Neuronal stem cell (in vitro differentiated cells): ENCODE results near the gene WNT16.
"Not testable (repeated sequence)": the region's sequence is repeated elsewhere in the genome, so short reads cannot be mapped to it uniquely, and the experiment has no call there.

ENCODE experiments used
- DNase-seq: peaks from one replicate; pipeline ENCODE4 v3.0.0-alpha.2; 2013; ENCODE audit warnings: low spot score
- H2AFZ ChIP-seq: one replicate; pipeline ENCODE4 v1.6.1; 2013; ENCODE audit warnings: mild to moderate bottlenecking, low read length, inconsistent platforms
- H2AK5ac ChIP-seq: 2 replicates; pipeline ENCODE4 v1.6.1; 2013; ENCODE audit warnings: low read depth, mild to moderate bottlenecking, inconsistent platforms, low read length, moderate library complexity, mixed read lengths
- H2BK120ac ChIP-seq: 2 replicates; pipeline ENCODE4 v1.6.1; 2013; ENCODE audit warnings: low read depth, mild to moderate bottlenecking, inconsistent platforms, low read length, moderate library complexity, mixed read lengths
- H2BK12ac ChIP-seq: one replicate; pipeline ENCODE4 v1.6.1; 2013; ENCODE audit warnings: low read length, inconsistent platforms
- H2BK15ac ChIP-seq: 2 replicates; pipeline ENCODE4 v1.6.1; 2013; ENCODE audit warnings: mild to moderate bottlenecking, low read length, inconsistent platforms, mixed read lengths
- H2BK5ac ChIP-seq: one replicate; pipeline ENCODE4 v1.6.1; 2013; ENCODE audit warnings: inconsistent platforms, mild to moderate bottlenecking, low read length, moderate library complexity
- H3K14ac ChIP-seq: one replicate; pipeline ENCODE4 v1.6.1; 2013; ENCODE audit warnings: low read length, inconsistent platforms
- H3K18ac ChIP-seq: 2 replicates; pipeline ENCODE4 v1.6.1; 2013; ENCODE audit warnings: low read length, inconsistent platforms
- H3K23ac ChIP-seq: 2 replicates; pipeline ENCODE4 v1.6.1; 2013; ENCODE audit warnings: low read depth, mild to moderate bottlenecking, mixed read lengths, low read length, inconsistent platforms; ENCODE audit not compliant: poor library complexity
- H3K27ac ChIP-seq: replicated peaks from 3 replicates; pipeline ENCODE4 v1.5.1; 2013; ENCODE audit warnings: low read length, inconsistent platforms
- H3K27me3 ChIP-seq, 3 experiments: 2 replicates each; pipeline ENCODE4 v1.6.1; 2013; ENCODE audit warnings: low read length in 3 of 3, mild to moderate bottlenecking in 2 of 3, inconsistent platforms in 1 of 3, low read depth in 1 of 3, mixed read lengths in 1 of 3, moderate library complexity in 1 of 3; ENCODE audit not compliant: control insufficient read depth in 3 of 3, insufficient read depth in 3 of 3
- H3K36me3 ChIP-seq, 2 donors: replicated peaks in 1 of 2; 2 replicates each; pipeline ENCODE4 v1.6.1; 2013; ENCODE audit warnings: low read length in 2 of 2; ENCODE audit not compliant: control insufficient read depth in 2 of 2, insufficient read depth in 2 of 2
- H3K4ac ChIP-seq: 2 replicates; pipeline ENCODE4 v1.6.1; 2013; ENCODE audit warnings: inconsistent platforms, mild to moderate bottlenecking, low read length, moderate library complexity
- H3K4me1 ChIP-seq, 2 donors: 1 replicate in 1 of 2; 2 replicates in 1 of 2; pipeline ENCODE4 v1.6.1; 2013; ENCODE audit warnings: low read length in 2 of 2, low read depth in 1 of 2; ENCODE audit not compliant: control insufficient read depth in 2 of 2, insufficient read depth in 1 of 2
- H3K4me2 ChIP-seq: one replicate; pipeline ENCODE4 v1.6.1; 2013; ENCODE audit warnings: mild to moderate bottlenecking, low read length, inconsistent platforms; ENCODE audit not compliant: insufficient read depth, poor library complexity, severe bottlenecking
- H3K4me3 ChIP-seq, 2 donors: 2 replicates each; pipeline ENCODE4 v1.5.1; 2013; ENCODE audit warnings: low read length in 2 of 2, mild to moderate bottlenecking in 2 of 2, inconsistent platforms in 1 of 2, moderate library complexity in 1 of 2
- H3K79me1 ChIP-seq: one replicate; pipeline ENCODE4 v1.6.1; 2013; ENCODE audit warnings: low read depth, mild to moderate bottlenecking, inconsistent platforms, low read length, moderate library complexity
- H3K9ac ChIP-seq: one replicate; pipeline ENCODE4 v1.6.1; 2013; ENCODE audit warnings: mild to moderate bottlenecking, low read depth, low read length, inconsistent platforms; ENCODE audit not compliant: poor library complexity
- H3K9me3 ChIP-seq, 2 donors: replicated peaks in 1 of 2; 2 replicates each; pipeline versions ENCODE3 to v1.6.1; 2013; ENCODE audit warnings: low read length in 2 of 2, mild to moderate bottlenecking in 2 of 2, inconsistent platforms in 1 of 2, low read depth in 1 of 2, mixed read lengths in 1 of 2, moderate library complexity in 1 of 2; ENCODE audit not compliant: control insufficient read depth in 2 of 2, insufficient read depth in 1 of 2
- H4K8ac ChIP-seq: one replicate; pipeline ENCODE4 v1.6.1; 2013; ENCODE audit warnings: low read depth, mild to moderate bottlenecking, inconsistent platforms, low read length, moderate library complexity
- H4K91ac ChIP-seq: one replicate; pipeline ENCODE4 v1.6.1; 2013; ENCODE audit warnings: low read length, low read depth, mild to moderate bottlenecking, inconsistent platforms; ENCODE audit not compliant: poor library complexity
- WGBS, 2 donors: extraction: QIAGEN DNeasy Blood & Tissue Kit; methylation state at CpG; one replicate each; pipeline ENCODE4 v1.1.7; 2013; ENCODE audit warnings: missing lambda C conversion rate in 2 of 2, mixed read lengths in 1 of 2; ENCODE audit not compliant: insufficient read length in 2 of 2, insufficient replicate concordance in 1 of 2; ENCODE audit errors: extremely low coverage in 2 of 2; 5-methylcytosine and 5-hydroxymethylcytosine counted together

Gene WNT16

GRCh38 chr7:121307021-121307574 lies 21.7 kb upstream of the WNT16 start:
- H3K4me3 ChIP-seq, result no peak overlapping the region
- no peak overlapping the region for H2BK15ac ChIP-seq
- H3K4ac ChIP-seq, result no peak overlapping the region
- H2BK5ac ChIP-seq, result no peak overlapping the region
- no peak overlapping the region for H2BK120ac ChIP-seq
- H3K4me2 ChIP-seq, result no peak overlapping the region
- H3K23ac ChIP-seq, result no peak overlapping the region
- H3K27me3 ChIP-seq, result no peaks in the 10 kb centered on the region
- H3K14ac ChIP-seq, result no peak overlapping the region
- H2AK5ac ChIP-seq, result no peak overlapping the region
- no peaks in the 10 kb centered on the region for H3K4me1 ChIP-seq
- H2AFZ ChIP-seq, result no peak overlapping the region
- no peaks in the 10 kb centered on the region for H3K9me3 ChIP-seq
- H2BK12ac ChIP-seq, result no peak overlapping the region
- H3K79me1 ChIP-seq, result no peaks in the 10 kb centered on the region
- WGBS, 2 donors, result no CpG with 5 or more reads among the region's 4 CpGs
- H3K9ac ChIP-seq, result no peak overlapping the region
- no peak overlapping the region for H3K18ac ChIP-seq
- H3K36me3 ChIP-seq, result no peaks in the 10 kb centered on the region
- no peak for DNase-seq
- no peak overlapping the region for H4K91ac ChIP-seq
- H4K8ac ChIP-seq, result no peak overlapping the region
- H3K27ac ChIP-seq, result no peak overlapping the region

GRCh38 chr7:121313220-121313792 lies 15.5 kb upstream of the WNT16 start:
- DNase-seq, result no peak
- H3K27me3 ChIP-seq, result no peaks in the 10 kb centered on the region

GRCh38 chr7:121313793-121314676 lies 14.8 kb upstream of the WNT16 start:
- Histone ChIP-seq H3K4me3 (no peak overlapping the region), H3K9me3 (no peaks in the 10 kb centered on the region), H4K91ac (no peak overlapping the region), H3K14ac (no peak overlapping the region), H3K18ac (no peak overlapping the region), H3K23ac (no peak overlapping the region), H3K36me3 (no peaks in the 10 kb centered on the region), H3K4me2 (no peak overlapping the region), H2AK5ac (no peak overlapping the region), H2BK5ac (no peak overlapping the region), H2BK12ac (no peak overlapping the region), H2BK120ac (no peak overlapping the region), H2AFZ (no peak overlapping the region), H3K4me1 (no peaks in the 10 kb centered on the region), H3K79me1 (no peaks in the 10 kb centered on the region), H4K8ac (no peak overlapping the region), H3K27me3 (no peaks in the 10 kb centered on the region), H3K4ac (no peak overlapping the region), H3K27ac (no peak overlapping the region), H2BK15ac (no peak overlapping the region), H3K9ac (no peak overlapping the region)
- DNase-seq, result no peak
- no CpG with 5 or more reads among the region's 9 CpGs for WGBS, 2 donors

More at GRCh38 chr7:121313220-121313792, 15.5 kb upstream of the WNT16 start:
- Histone ChIP-seq H3K36me3 (no peaks in the 10 kb centered on the region), H3K18ac (no peak overlapping the region), H3K9me3 (no peaks in the 10 kb centered on the region), H2BK5ac (no peak overlapping the region), H2BK12ac (no peak overlapping the region), H3K9ac (no peak overlapping the region), H4K8ac (no peak overlapping the region), H4K91ac (no peak overlapping the region), H3K23ac (no peak overlapping the region), H3K27ac (no peak overlapping the region), H3K4me2 (no peak overlapping the region), H3K4me3 (no peak overlapping the region), H3K14ac (no peak overlapping the region), H3K4me1 (no peaks in the 10 kb centered on the region), H3K79me1 (no peaks in the 10 kb centered on the region), H2BK15ac (no peak overlapping the region), H2AFZ (no peak overlapping the region), H3K4ac (no peak overlapping the region), H2BK120ac (no peak overlapping the region), H2AK5ac (no peak overlapping the region)
- no CpG with 5 or more reads among the region's 3 CpGs for WGBS, 2 donors

GRCh38 chr7:121315170-121315569 lies 13.6 kb upstream of the WNT16 start:
- H3K36me3 ChIP-seq, H4K91ac ChIP-seq, H3K23ac ChIP-seq, H3K27ac ChIP-seq, H3K27me3 ChIP-seq, H2AK5ac ChIP-seq, H2BK5ac ChIP-seq, H3K4me2 ChIP-seq, H2BK15ac ChIP-seq, H3K4ac ChIP-seq, H3K9me3 ChIP-seq, H2AFZ ChIP-seq, H3K4me1 ChIP-seq, H2BK12ac ChIP-seq, H3K18ac ChIP-seq, H3K79me1 ChIP-seq, H3K9ac ChIP-seq, H3K4me3 ChIP-seq, DNase-seq, H4K8ac ChIP-seq, H2BK120ac ChIP-seq, H3K14ac ChIP-seq: not testable (repeated sequence)
- whole genome bisulfite sequencing, 2 donors, result no CpG with 5 or more reads among the region's 3 CpGs
